AG04450 (cell line): ENCODE measurements around the gene NLN. TPM values are rescaled to one million over a fixed set of nuclear protein-coding genes. Genes with fewer than 3 reads are reported as not detected.
A peak's percentile ranks its signal among the peaks of the same experiment; 100 is the strongest.

ENCODE experiments used
- CTCF ChIA-PET: fragments of 300-600, 350-600 bp; formaldehyde crosslinking; extraction: SDS; loops from one replicate; lab custom pipeline; 2022; ENCODE audit warnings: antibody characterized with exemption, inconsistent platforms; lab: Charles Lee
- POLR2A ChIA-PET: fragments of 350-600 bp; formaldehyde crosslinking; extraction: SDS; loops from one replicate; lab custom pipeline; 2021; ENCODE audit warnings: antibody characterized with exemption, inconsistent platforms; lab: Yijun Ruan, JAX
- DNase-seq: peaks from one replicate; pipeline ENCODE4 v3.0.0-alpha.2; 2011; ENCODE audit warnings: low read depth, low spot score
- H3K27ac ChIP-seq: one replicate; pipeline ENCODE4 v1.5.1; 2012; ENCODE audit warnings: low read depth, low read length, control low read depth
- H3K27me3 ChIP-seq: one replicate; pipeline ENCODE4 v1.6.0; 2012; ENCODE audit warnings: low read length; ENCODE audit not compliant: control insufficient read depth, insufficient read depth
- H3K4me3 ChIP-seq: 2 replicates; pipeline ENCODE4 v1.5.1; 2011; ENCODE audit warnings: mild to moderate bottlenecking, low read depth, low read length, control low read depth
- H3K9me3 ChIP-seq: 2 replicates; pipeline ENCODE4 v1.5.1; 2012; ENCODE audit warnings: low read length; ENCODE audit not compliant: control insufficient read depth, insufficient read depth
- polyA plus RNA-seq: library from polyadenylated mRNA; depleted of rRNA; stranded (reverse); fragments of >200 nt; gene quantifications from 2 replicates; pipeline ENCODE4 v1.2.3, GENCODE V29; 2011
- TF ChIP-seq, protein P1 (sequence below): IDR thresholded peaks from 2 replicates; pipeline ENCODE4 v1.5.1; 2011; ENCODE audit warnings: low read depth, low read length, control low read depth, inconsistent platforms

The NLN gene
- polyA plus RNA-seq, 1 experiment = 28.8 TPM

DNA sequence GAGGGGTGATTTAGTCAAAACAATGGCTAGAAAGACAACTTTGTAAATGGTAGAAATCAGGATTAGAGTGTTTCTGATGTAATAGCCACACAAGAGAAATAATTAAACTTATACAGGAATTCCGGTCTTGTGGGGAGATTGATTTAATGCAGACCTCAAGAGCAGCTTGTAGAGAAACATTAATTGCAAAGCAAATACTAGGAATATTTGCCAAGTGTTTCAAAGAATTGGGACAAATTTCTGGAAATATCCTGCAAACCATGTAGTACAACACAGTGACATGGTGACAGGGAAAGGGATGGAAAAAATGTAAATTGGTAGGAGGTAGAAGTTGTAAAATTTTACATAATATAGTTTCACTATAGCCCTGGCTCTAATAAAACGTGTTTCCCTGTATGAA lies 28.9 kb downstream of the NLN start:
- no peak overlapping the region for H3K27ac ChIP-seq
- ChIA-PET POLR2A (no interaction called here), CTCF (interaction anchor here (1.2 to 1.7 kb wide), 2 partner anchors 8 to 9 kb away, joined by 4 to 6 read pairs; no protein-coding TSS in a partner anchor)
- no peaks in the 10 kb centered on the region for H3K9me3 ChIP-seq
- TF ChIP-seq, protein P1, sequence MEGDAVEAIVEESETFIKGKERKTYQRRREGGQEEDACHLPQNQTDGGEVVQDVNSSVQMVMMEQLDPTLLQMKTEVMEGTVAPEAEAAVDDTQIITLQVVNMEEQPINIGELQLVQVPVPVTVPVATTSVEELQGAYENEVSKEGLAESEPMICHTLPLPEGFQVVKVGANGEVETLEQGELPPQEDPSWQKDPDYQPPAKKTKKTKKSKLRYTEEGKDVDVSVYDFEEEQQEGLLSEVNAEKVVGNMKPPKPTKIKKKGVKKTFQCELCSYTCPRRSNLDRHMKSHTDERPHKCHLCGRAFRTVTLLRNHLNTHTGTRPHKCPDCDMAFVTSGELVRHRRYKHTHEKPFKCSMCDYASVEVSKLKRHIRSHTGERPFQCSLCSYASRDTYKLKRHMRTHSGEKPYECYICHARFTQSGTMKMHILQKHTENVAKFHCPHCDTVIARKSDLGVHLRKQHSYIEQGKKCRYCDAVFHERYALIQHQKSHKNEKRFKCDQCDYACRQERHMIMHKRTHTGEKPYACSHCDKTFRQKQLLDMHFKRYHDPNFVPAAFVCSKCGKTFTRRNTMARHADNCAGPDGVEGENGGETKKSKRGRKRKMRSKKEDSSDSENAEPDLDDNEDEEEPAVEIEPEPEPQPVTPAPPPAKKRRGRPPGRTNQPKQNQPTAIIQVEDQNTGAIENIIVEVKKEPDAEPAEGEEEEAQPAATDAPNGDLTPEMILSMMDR = no peak
- no peaks in the 10 kb centered on the region for H3K27me3 ChIP-seq
- no peak for DNase-seq
- H3K4me3 ChIP-seq = no peak overlapping the region

GRCh38 chr5:65753189-65753588 lies 31.2 kb downstream of the NLN start:
- Histone ChIP-seq H3K9me3 (no peaks in the 10 kb centered on the region), H3K4me3 (no peak overlapping the region), H3K27me3 (no peaks in the 10 kb centered on the region), H3K27ac (no peak overlapping the region)
- CTCF ChIA-PET = no interaction called here
- no peak for DNase-seq
- POLR2A ChIA-PET = no interaction called here
- TF ChIP-seq, protein P1 = no peak

DNA sequence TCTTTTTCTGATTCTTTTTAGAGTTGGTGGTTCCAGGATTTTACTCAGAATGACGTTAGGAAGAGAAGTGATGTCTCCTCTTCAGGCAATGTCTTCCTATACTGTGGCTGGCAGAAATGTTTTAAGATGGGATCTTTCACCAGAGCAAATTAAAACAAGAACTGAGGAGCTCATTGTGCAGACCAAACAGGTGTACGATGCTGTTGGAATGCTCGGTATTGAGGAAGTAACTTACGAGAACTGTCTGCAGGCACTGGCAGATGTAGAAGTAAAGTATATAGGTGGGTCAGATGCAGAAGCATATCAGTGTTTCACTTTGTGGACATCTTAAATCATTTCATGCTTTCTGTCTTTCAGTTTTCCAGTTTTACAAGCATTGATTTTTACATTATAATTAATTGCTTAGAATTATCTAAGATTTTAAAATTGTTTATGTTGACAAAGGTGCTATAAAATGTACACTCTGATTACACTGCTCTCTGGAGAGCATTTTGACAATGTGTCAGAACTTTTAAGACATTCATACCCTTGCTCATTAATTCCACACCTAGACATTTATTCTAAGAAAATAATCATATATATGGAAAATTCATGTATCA lies 36.6 kb downstream of the NLN start:
- TF ChIP-seq, protein P1 = no peak
- DNase-seq = no peak
- CTCF ChIA-PET = interaction anchor here (1.3 kb wide), 1 partner anchor 17 kb away, joined by 3 read pairs; no protein-coding TSS in a partner anchor
- Histone ChIP-seq H3K27me3 (no peaks in the 10 kb centered on the region), H3K27ac (no peak overlapping the region), H3K4me3 (no peak overlapping the region), H3K9me3 (no peaks in the 10 kb centered on the region)
- POLR2A ChIA-PET = interaction anchor here (0.5 kb wide), 1 partner anchor 103 kb away, joined by 5 read pairs; no protein-coding TSS in a partner anchor

- no peak overlapping the region for H3K27ac ChIP-seq
- H3K4me3 ChIP-seq = no peak overlapping the region
- no peak for DNase-seq
- POLR2A ChIA-PET = interaction anchor here (0.8 kb wide), 1 partner anchor 165 kb away, joined by 4 read pairs; the partner anchor contains the start of gene ERBIN
- TF ChIP-seq, protein P1 = 0 out of 2 replicates have a peak, but pooled peaks have one; percentile 3
- H3K9me3 ChIP-seq = no peaks in the 10 kb centered on the region
- no peaks in the 10 kb centered on the region for H3K27me3 ChIP-seq
- CTCF ChIA-PET = interaction anchor here (1.3 kb wide), 1 partner anchor 17 kb away, joined by 3 read pairs; no protein-coding TSS in a partner anchor
Measured at GRCh38 chr5:65760504-65761275, 38.7 kb downstream of the NLN start.

DNA sequence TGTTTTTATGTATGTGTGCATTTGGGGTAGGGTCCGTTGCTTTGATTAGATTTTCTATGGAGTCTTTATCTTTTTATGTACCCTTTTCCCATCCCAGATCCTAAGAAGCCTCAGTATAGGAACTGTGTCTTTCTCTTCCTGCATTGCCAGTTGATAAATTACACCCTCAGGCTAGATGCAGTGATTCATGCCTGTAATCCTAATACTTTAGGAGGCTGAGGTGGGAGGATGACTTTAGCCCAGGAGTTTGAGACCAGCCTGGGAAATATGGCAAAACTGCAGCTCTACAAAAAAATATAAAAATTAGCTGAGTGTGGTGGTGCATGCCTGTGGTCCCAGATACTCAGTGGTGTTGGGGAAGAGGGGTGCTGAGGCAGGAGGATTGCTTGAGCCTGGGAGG lies 40.2 kb downstream of the NLN start:
- ChIA-PET POLR2A (no interaction called here), CTCF (no interaction called here)
- H3K9me3 ChIP-seq = peaks cover 6% of the 10 kb centered on the region; the same call in 1 of the 2 replicates
- DNase-seq = no peak
- no peaks in the 10 kb centered on the region for H3K27me3 ChIP-seq
- no peak overlapping the region for H3K27ac ChIP-seq
- no peak overlapping the region for H3K4me3 ChIP-seq
- TF ChIP-seq, protein P1 = no peak
